ENCODE data around the gene SDF2. TPM values are rescaled to one million over a fixed set of nuclear protein-coding genes. Genes with fewer than 3 reads are reported as not detected.
"Not testable (repeated sequence)": the region's sequence is repeated elsewhere in the genome, so short reads cannot be mapped to it uniquely, and the experiment has no call there.

Gene SDF2
- polyA plus RNA-seq, 4 donors: 71.7 to 81.6 (median 78.3) TPM

- DNase-seq (ENCODE audit: low read depth in 4 of 4, low spot score in 3 of 4): no peak
Measured at GRCh38 chr17:28635506-28635905, 26.2 kb downstream of the SDF2 start.

DNA sequence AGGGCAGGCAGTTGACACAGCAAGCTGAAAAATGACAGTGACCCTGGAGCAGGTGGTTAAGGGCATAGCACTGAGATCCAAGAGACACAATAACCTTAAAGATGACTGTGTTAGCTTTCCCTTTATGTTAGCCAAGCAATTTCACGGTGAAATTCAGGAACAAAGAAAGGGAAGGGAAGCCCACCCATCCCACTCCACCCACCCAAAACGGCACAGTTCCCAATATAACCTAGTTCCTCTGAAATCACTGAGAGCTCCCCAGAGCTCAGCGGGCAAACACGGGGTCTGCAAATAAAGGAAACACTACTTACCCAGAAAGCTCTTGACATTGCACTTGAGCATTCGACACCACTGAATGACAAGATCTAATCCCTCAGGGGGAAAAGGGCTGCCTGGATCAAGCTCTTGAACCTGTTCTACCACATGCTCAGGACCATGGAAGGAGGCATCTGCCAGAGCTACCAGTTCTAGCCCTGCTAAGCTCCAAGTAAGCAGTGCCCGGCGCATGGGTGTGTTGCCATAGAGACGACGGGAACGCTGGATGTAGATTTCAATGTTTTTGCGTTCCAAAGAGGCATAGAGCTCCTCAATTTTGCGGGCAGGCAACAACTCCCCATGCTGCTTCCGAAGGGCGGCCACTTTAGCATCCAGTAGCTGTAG, 27.4 kb downstream of the SDF2 start:
- no peak for DNase-seq (ENCODE audit: low read depth in 4 of 4, low spot score in 3 of 4)

- no peak for DNase-seq (ENCODE audit: low read depth in 4 of 4, low spot score in 3 of 4)
Measured at GRCh38 chr17:28626818-28627217, 34.9 kb downstream of the SDF2 start.

GRCh38 chr17:28624148-28624547, 37.6 kb downstream of the SDF2 start:
- no peak for DNase-seq (ENCODE audit: low read depth in 4 of 4, low spot score in 3 of 4)

- DNase-seq (ENCODE audit: low read depth in 4 of 4, low spot score in 3 of 4): no peak
Measured at GRCh38 chr17:28623696-28624095, 38.0 kb downstream of the SDF2 start.

- no peak for DNase-seq (ENCODE audit: low read depth in 4 of 4, low spot score in 3 of 4)
Measured at GRCh38 chr17:28622186-28622585, 39.5 kb downstream of the SDF2 start.

GRCh38 chr17:28620010-28620409, 41.7 kb downstream of the SDF2 start:
- DNase-seq (ENCODE audit: low read depth in 4 of 4, low spot score in 3 of 4): no peak

- DNase-seq (ENCODE audit: low read depth in 4 of 4, low spot score in 3 of 4): no peak
Measured at GRCh38 chr17:28618464-28618863, 43.2 kb downstream of the SDF2 start.

DNA sequence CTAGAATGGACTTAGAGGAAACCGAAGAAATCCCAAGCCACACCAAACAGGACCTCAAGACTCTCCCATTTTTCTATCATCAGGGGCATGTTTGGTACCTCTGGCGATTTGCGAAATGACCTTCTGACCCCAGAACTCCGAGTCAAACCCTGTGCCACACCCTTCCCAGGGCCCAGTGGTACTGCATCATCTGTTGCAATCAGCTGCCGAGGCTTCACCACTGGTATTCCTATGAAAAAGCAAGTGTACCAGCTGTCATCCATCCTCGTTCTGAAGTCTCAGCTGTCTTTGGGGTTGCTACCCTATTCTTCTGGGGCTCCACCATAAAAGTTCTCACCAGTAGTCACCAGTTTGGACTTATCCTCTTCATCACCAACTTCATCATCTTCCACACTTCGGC, 45.4 kb downstream of the SDF2 start:
- no peak for DNase-seq (ENCODE audit: low read depth in 4 of 4, low spot score in 3 of 4)

GRCh38 chr17:28615260-28615940, 46.3 kb downstream of the SDF2 start:
- DNase-seq (ENCODE audit: low read depth in 4 of 4, low spot score in 3 of 4): no peak

- DNase-seq (ENCODE audit: low read depth in 4 of 4, low spot score in 3 of 4): no peak
Measured at GRCh38 chr17:28613931-28614381, 47.8 kb downstream of the SDF2 start, which contains the start of gene RSKR. Gene RSKR (minus strand): TSS chr17:28614185. CDS start chr17:28614161, 24 bp downstream.

GRCh38 chr17:28612936-28613872, 48.5 kb downstream of the SDF2 start:
- peak in 1 of 4 donors; percentile 27 for DNase-seq (ENCODE audit: low read depth in 4 of 4, low spot score in 3 of 4)

DNA sequence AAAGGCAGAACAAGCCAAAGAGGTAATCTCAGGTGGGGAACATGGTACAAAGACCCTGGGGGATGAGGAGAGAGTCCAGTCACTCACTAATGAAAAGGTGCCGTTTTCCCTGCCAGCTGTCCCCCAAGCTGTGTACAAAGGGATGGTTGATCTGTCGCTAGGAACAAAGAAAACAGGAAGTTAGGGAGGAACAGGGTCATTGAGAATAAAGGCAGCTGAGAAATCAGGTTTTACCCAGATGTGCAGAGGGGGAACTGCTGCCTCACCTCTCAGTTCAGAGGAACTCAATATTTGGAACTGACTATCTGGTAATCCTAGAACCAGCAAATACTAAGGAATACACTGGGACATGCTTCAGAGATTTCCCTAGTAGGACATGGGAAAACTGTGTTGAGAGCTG, 49.2 kb downstream of the SDF2 start:
- DNase-seq (ENCODE audit: low read depth in 4 of 4, low spot score in 3 of 4): no peak

GRCh38 chr17:28610376-28610775, 51.3 kb downstream of the SDF2 start:
- no peak for DNase-seq (ENCODE audit: low read depth in 4 of 4, low spot score in 3 of 4)

GRCh38 chr17:28604031-28604430, 57.7 kb downstream of the SDF2 start:
- DNase-seq (ENCODE audit: low read depth in 4 of 4, low spot score in 3 of 4): not testable (repeated sequence)

GRCh38 chr17:28599311-28600184, 62.2 kb downstream of the SDF2 start:
- peak in 1 of 4 donors; percentile 32 for DNase-seq (ENCODE audit: low read depth in 4 of 4, low spot score in 3 of 4)

- peak; percentile 81 to 85 (median 82) for DNase-seq (ENCODE audit: low read depth in 4 of 4, low spot score in 3 of 4)
Measured at GRCh38 chr17:28598799-28599310, 62.9 kb downstream of the SDF2 start, which contains the start of gene SPAG5. Gene SPAG5 (minus strand): TSS chr17:28599025. CDS start chr17:28598946, 79 bp downstream.

DNA sequence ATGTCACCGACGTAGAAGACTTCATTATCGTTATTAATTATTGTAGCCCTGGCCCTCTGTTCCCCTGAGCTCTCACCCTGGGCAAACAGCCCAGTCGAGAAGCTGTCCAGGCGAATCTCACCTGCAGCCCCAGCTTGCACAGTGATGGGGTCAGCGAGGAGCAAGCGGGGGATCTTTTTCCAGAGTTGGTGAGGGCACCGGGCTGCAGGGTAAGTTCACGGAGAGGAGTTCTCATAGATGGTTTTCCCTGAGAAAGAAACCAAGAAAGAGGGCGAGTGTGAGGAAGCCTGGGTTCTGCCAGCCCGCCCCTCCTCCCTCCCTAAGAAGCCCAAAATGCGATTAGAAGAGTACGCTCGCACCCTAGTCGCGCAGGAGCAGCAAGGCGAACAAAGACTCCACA, 63.3 kb downstream of the SDF2 start:
- DNase-seq (ENCODE audit: low read depth in 4 of 4, low spot score in 3 of 4): no peak

All from left renal pelvis (tissue), 4 donors.